Skeletal muscle tissue (tissue), 4 donors: ENCODE data around the gene SUSD2. TPM values are rescaled to one million over a fixed set of nuclear protein-coding genes. Genes with fewer than 3 reads are reported as not detected.
"Not testable (repeated sequence)": the region's sequence is repeated elsewhere in the genome, so short reads cannot be mapped to it uniquely, and the experiment has no call there.

Experiments used
- H3K27ac ChIP-seq: one replicate; pipeline ENCODE4 v1.7.0; 2013; ENCODE audit warnings: mild to moderate bottlenecking, low read depth, low read length, inconsistent platforms
- H3K27me3 ChIP-seq, 3 donors: one replicate each; pipeline ENCODE4 v1.7.0; 2013; ENCODE audit warnings: low read length in 3 of 3; ENCODE audit not compliant: control insufficient read depth in 3 of 3, insufficient read depth in 3 of 3
- H3K36me3 ChIP-seq, 3 donors: one replicate each; pipeline ENCODE4 v1.7.0; 2013; ENCODE audit warnings: low read length in 3 of 3; ENCODE audit not compliant: control insufficient read depth in 3 of 3, insufficient read depth in 3 of 3
- H3K4me1 ChIP-seq, 3 donors: one replicate each; pipeline ENCODE4 v1.7.0; 2013; ENCODE audit warnings: low read length in 3 of 3, mild to moderate bottlenecking in 3 of 3; ENCODE audit not compliant: control insufficient read depth in 3 of 3, insufficient read depth in 3 of 3
- H3K4me3 ChIP-seq, 3 donors: one replicate each; pipeline ENCODE4 v1.7.0; 2013; ENCODE audit warnings: low read length in 3 of 3
- H3K9ac ChIP-seq, 3 donors: one replicate each; pipeline ENCODE4 v1.7.0; 2013; ENCODE audit warnings: low read length in 3 of 3, mild to moderate bottlenecking in 3 of 3, moderate library complexity in 2 of 3, low read depth in 1 of 3
- H3K9me3 ChIP-seq, 3 donors: one replicate each; pipeline ENCODE4 v1.7.0; 2013; ENCODE audit warnings: low read length in 3 of 3; ENCODE audit not compliant: control insufficient read depth in 3 of 3
- total RNA-seq: library from RNA; depleted of rRNA; stranded (reverse); fragments of >200 nt; gene quantifications from one replicate; pipeline ENCODE4 v1.2.3, GENCODE V29; 2014
- donor health status: Osteomylitis.

The SUSD2 gene
- total RNA-seq, 1 donor from 2014 or later = 0.52 TPM

DNA sequence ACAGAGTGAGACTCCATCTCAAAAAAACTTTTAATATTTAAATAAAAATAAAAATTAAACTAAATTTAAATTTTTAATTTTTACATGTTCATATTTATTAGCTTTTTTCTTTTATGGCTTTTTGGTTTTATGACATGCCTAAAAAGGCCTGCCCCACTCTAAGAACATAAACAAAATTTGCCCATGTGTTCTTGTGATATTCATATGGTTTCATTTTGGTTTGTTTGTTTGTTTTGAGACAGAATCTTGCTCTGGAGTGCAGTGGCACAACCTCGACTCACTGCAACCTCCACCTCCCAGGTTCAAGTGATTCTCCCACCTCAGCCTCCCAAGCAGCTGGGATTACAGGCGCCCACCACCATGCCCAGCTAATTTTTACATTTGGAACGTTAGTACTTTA, 27.7 kb downstream of the SUSD2 start:
- Histone ChIP-seq H3K27me3 (no peaks in the 10 kb centered on the region), H3K27ac (no peak overlapping the region), H3K4me1 (peaks cover 3 to 18% (median 4%) of the 10 kb centered on the region in 3 donors), H3K36me3 (no peaks in the 10 kb centered on the region), H3K9me3 (no peaks in the 10 kb centered on the region), H3K9ac (no peak overlapping the region), H3K4me3 (no peak overlapping the region)

DNA sequence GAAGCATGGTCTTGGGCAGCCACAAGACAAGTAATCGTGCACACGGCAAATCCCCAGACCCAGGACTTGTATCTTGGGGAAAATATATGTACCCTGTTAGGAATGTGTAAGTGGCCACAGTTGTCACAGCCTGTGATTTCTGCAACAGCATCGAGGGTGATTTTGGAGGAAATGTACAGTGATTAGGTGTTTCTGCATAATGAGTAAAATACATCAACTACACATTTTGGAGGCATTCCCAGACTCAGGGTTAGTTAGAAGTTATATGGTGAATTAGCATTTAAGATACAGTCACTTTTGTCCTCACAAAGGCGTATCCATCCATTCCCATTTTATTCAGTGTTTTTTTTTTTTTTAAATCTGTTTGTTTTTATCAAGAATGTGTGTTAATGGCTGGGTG, 28.4 kb downstream of the SUSD2 start:
- Histone ChIP-seq H3K27ac (no peak overlapping the region), H3K36me3 (no peaks in the 10 kb centered on the region), H3K9ac (no peak overlapping the region), H3K4me1 (peaks cover 3 to 18% (median 4%) of the 10 kb centered on the region in 3 donors), H3K4me3 (no peak overlapping the region), H3K9me3 (no peaks in the 10 kb centered on the region), H3K27me3 (peaks cover 0 to 3% (median 0%) of the 10 kb centered on the region in 3 donors)

DNA sequence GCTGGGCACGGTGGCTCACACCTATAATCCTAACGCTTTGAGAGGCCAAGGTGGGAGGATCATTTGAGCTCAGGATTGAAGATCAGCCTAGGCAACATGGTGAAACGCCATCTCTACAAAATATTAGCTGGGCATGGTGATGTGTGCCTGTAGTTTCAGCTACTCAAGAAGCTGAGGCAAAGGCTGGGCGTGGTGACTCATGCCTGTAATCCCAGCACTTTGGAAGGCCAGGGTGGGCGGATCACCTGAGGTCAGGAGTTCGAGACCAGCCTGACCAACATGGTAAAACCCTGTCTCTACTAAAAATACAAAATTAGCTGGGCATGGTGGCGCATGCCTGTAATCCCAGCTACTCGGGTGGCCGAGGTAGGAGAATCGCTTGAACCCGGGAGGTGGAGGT, 29.1 kb downstream of the SUSD2 start:
- H3K27ac ChIP-seq, H3K27me3 ChIP-seq, H3K4me3 ChIP-seq, H3K9ac ChIP-seq, H3K36me3 ChIP-seq, H3K9me3 ChIP-seq: not testable (repeated sequence)
- H3K4me1 ChIP-seq = peaks cover 3 to 18% (median 5%) of the 10 kb centered on the region in 3 donors

DNA sequence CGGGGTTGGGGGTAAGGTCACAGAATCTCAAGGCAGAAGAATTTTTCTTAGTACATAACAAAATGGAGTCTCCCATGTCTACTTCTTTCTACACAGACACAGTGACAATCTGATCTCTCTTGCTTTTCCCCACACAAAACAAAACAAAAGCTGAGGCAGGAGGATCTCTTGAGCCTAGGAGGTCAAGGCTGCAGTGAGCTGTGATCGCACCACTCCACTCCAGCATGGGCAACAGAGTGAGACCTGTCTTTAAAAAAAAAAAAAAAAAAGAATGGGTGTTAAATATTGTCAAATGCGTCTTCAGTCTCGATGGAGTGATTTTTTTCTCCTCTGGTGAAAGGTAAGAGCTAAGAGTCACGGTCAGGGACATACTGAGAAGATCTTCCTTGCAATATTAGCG, 30.4 kb downstream of the SUSD2 start:
- not testable (repeated sequence) for H3K9me3 ChIP-seq, H3K36me3 ChIP-seq, H3K9ac ChIP-seq, H3K27me3 ChIP-seq, H3K27ac ChIP-seq, H3K4me3 ChIP-seq
- peaks cover 3 to 13% (median 5%) of the 10 kb centered on the region in 3 donors for H3K4me1 ChIP-seq

DNA sequence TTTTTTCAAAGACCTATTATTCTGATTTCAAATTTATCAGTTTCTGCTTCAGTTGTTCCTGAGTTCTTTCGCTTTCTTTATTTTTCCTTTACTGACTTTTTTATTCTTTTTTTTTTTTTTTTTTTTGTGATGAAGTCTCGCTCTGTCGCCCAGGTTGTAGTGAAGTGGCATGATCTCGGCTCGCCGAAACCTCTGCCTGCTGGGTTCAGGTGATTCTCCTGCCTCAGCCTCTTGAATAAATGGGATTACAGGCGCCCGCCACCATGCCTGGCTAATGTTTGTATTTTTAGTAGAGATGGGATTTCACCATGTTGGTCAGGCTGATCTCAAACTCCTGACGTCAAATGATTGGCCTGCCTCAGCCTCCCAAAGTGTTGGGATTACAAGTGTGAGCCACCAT, 31.8 kb downstream of the SUSD2 start:
- not testable (repeated sequence) for H3K27me3 ChIP-seq, H3K9me3 ChIP-seq

DNA sequence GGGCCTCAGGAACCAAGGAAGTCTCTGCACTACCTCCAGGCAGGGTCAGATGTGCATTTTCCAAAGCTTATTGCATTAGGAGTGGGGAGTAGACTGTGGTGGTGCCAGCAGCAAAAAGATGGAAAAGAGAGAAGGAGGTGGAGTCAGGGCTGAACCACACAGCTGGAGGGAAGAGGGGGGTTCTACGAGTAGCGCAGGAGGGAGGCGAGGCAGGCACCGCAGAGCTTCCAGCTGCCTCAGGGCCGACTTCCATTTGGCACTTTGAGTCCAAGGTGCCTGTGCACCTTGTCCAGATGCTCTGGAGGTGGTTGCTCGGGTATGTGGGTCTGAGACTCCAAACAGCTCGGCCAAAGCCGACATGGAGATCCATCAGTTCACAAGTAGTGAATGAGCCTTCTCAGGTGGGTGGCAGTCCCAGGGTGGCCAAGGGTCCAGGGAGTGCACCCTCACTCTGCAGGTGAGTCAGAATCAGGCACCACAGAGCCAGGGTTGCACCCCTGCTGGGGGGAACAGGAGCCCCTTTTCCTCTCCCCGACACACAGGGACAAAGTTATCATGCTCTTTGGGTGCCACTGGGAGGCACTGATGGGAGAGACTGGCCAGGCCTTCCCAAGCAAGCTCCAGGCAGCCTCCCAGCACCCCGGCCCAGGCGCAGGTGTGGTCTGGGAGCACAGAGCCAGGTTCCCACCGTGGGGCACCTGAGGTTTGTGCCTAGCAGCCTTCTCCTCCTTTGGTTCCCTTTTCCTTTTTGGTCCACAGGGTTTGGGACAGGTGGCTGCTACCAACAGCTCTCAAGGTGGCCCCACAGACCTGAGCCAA, 33.4 kb downstream of the SUSD2 start:
- H3K27me3 ChIP-seq = peaks cover 0 to 7% (median 0%) of the 10 kb centered on the region in 3 donors
- no peak overlapping the region for H3K27ac ChIP-seq
- H3K4me3 ChIP-seq = no peak overlapping the region
- H3K9ac ChIP-seq = no peak overlapping the region
- H3K9me3 ChIP-seq = no peaks in the 10 kb centered on the region
- no peaks in the 10 kb centered on the region for H3K36me3 ChIP-seq
- H3K4me1 ChIP-seq = peaks cover 0 to 2% (median 0%) of the 10 kb centered on the region in 3 donors

More for the DNA sequence above, 31.8 kb downstream of the SUSD2 start:
- not testable (repeated sequence) for H3K4me1 ChIP-seq, H3K27ac ChIP-seq, H3K9ac ChIP-seq, H3K36me3 ChIP-seq, H3K4me3 ChIP-seq

DNA sequence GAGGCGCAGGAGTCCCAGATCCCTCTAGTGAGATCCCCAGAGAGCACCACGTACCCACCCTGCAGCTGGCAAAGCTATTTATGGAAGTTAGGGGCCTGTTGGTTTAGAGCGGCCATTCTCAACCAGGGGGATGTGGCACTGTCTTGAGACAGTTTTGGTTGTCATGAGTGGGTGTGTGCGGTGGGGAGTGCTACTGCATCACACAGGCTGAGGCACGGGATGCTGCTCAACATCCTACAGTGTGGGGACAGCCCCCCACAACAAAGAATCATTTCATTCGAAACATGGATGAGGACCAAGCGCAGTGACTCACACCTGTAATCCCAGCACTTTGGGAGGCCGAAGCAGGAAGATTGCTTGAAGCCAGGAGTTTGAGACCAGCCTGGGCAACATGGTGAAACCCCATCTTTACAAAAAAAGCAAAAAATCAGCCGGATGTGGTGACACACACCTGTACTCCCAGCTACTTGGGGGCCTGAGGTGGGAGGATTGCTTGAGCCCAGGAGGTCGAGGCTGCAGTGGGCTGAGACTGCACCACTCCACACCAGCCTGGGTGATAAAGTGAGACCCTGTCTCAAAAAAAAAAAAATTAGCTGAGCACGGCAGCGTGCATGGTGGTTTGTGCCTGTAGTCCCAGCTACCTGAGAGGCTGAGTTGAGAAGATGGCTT, 35.4 kb downstream of the SUSD2 start:
- H3K9ac ChIP-seq = no peak overlapping the region
- peaks cover 0 to 2% (median 2%) of the 10 kb centered on the region in 3 donors for H3K36me3 ChIP-seq
- H3K4me3 ChIP-seq = no peak overlapping the region
- H3K27me3 ChIP-seq = peaks cover 0 to 7% (median 0%) of the 10 kb centered on the region in 3 donors
- peaks cover 0 to 2% (median 0%) of the 10 kb centered on the region in 3 donors for H3K4me1 ChIP-seq
- H3K27ac ChIP-seq = no peak overlapping the region
- no peaks in the 10 kb centered on the region for H3K9me3 ChIP-seq

DNA sequence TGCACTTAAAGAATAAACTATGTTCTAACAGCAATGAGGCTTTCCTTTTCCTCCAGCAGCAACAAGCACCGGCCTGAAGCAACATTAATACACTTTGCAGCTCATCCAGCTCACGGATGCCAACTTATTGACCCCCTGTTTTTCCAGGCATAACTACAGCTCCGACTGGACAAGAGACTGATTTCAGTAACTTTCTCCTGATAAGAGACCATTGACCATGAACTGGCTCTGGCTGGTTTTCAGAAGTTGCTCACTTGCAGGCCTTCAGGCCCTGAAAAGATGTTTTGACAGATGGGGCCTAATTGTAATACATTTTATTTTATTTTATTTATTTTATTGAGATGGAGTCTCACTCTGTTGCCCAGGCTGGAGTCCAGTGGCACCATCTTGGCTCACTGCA, 36.1 kb downstream of the SUSD2 start:
- no peak overlapping the region for H3K4me3 ChIP-seq
- no peaks in the 10 kb centered on the region for H3K9me3 ChIP-seq
- peaks cover 0 to 2% (median 2%) of the 10 kb centered on the region in 3 donors for H3K36me3 ChIP-seq
- peaks cover 0 to 7% (median 0%) of the 10 kb centered on the region in 3 donors for H3K27me3 ChIP-seq
- H3K4me1 ChIP-seq = peaks cover 0 to 2% (median 0%) of the 10 kb centered on the region in 3 donors
- H3K27ac ChIP-seq = no peak overlapping the region
- H3K9ac ChIP-seq = no peak overlapping the region

DNA sequence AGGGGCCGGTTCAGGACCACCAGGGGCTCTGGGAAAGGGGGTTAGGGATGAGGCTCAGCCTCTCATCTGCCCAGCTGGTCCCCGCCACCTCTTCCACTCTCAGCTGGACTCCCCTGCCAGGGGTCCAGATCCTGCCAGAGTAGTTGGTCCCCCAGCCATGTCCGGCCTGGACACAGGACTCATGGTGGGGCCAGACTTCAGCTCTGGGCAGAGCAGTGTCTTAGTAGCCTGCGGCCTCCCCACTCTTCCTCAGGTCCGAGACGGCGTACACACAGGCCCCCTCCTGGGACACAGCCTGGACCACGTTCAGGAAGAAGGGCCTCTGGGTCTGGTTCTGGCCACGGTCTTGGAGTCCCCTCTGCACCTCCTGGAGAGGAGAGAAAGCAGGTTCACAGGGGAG, 38.5 kb downstream of the SUSD2 start:
- Histone ChIP-seq H3K9me3 (peaks cover 0 to 3% (median under 1%) of the 10 kb centered on the region in 3 donors), H3K4me3 (no peak overlapping the region), H3K9ac (no peak overlapping the region), H3K36me3 (peaks cover 0 to 5% (median 4%) of the 10 kb centered on the region in 3 donors), H3K27me3 (peaks cover 0 to 4% (median 0%) of the 10 kb centered on the region in 3 donors), H3K4me1 (peaks cover 0 to under 1% (median 0%) of the 10 kb centered on the region in 3 donors), H3K27ac (no peak overlapping the region)

DNA sequence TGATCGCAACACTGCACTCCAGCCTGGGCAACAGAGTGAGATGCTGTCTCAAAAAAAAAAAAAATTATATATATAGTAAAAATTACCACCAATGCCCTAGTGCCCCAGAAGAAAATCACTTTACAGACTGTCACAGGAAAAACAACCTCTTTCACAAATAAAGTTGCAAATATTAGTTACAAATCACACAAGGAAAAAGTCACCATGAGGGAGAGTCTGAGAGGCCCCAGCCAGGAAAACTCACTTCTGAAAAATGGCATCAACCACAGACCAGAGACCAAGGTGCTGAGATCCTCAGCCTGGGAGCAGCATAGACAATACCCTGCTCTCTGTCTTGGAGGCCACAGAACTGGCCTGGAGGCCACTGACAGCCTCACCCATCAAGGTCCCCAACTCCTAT, 43.2 kb downstream of the SUSD2 start:
- Histone ChIP-seq H3K27ac (no peak overlapping the region), H3K27me3 (no peaks in the 10 kb centered on the region), H3K9me3 (peaks cover 0 to 10% (median 4%) of the 10 kb centered on the region in 3 donors), H3K36me3 (peaks cover 0 to 12% (median 11%) of the 10 kb centered on the region in 3 donors), H3K4me1 (no peaks in the 10 kb centered on the region), H3K9ac (no peak overlapping the region), H3K4me3 (no peak overlapping the region)
